Left ventricle myocardium superior (tissue), 1 donor: ENCODE measurements around the gene HMGCS2. TPM values are rescaled to one million over a fixed set of nuclear protein-coding genes. Genes with fewer than 3 reads are reported as not detected.

Source experiments
- ATAC-seq: fragments of 200-7000 bp; cut with Tn5 transposase; one replicate; pipeline ENCODE4 v1.9.1; 2020; ENCODE audit warnings: mild to moderate bottlenecking, moderate library complexity
- DNase-seq: peaks from one replicate; pipeline ENCODE4 v3.0.0-alpha.2; 2020
- intact Hi-C: fragments of 100-400 bp; cut with micrococcal nuclease; formaldehyde crosslinking; loops from one replicate; pipeline ENCODE4 v1.11.0; 2022
- total RNA-seq: library from RNA; stranded (reverse); fragmentation: NEBNext Ultra II Directional; extraction: Animal tissue kit (Norgen Biotek cat#: 25700); gene quantifications from one replicate; pipeline ENCODE4 v1.2.1, GENCODE V29; 2021
- donor health status: DM: no; HTN: yes; CAD: no; lungs with severe emphysema.

HMGCS2 gene
- total RNA-seq, 1 donor from 2014 or later, result 149 TPM

- ATAC-seq (no peak), DNase-seq (no peak)
- intact Hi-C loops, result no loop called here
These were observed 29.6 kb downstream of the HMGCS2 start for GRCh38 chr1:119739150-119739549.

DNA sequence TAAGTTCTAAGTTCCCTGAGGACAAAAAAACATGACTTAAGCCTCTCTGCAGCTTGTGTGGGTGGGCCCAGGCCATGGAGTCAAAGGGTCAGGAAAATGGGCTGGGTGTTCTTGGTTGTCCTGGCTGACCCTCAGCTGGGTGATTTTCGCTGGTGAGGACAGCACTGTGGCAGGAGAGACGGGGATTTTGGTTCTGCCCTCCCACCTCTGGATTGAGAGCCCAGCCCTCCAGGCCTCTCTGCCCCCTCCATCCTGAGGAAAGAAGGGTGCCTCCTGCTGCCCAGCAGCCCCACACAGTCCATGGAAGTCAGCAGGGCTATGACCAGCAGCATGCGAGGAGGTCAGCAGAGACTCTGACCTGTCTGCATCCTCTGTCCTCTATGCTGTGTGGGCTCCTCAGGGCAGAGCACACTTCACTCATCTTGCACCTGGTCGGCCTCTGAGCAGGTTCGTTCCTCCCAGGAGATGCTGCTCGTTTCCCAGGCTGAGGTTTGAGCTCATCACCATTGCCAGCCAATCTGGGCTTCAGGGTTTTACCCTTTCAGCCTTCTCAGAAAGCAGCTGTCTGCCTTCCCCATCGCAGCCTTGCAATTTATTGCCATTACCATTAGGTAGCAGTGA lies 30.5 kb downstream of the HMGCS2 start:
- intact Hi-C loops, result no loop called here
- ATAC-seq, result peak; percentile 23
- no peak for DNase-seq

DNA sequence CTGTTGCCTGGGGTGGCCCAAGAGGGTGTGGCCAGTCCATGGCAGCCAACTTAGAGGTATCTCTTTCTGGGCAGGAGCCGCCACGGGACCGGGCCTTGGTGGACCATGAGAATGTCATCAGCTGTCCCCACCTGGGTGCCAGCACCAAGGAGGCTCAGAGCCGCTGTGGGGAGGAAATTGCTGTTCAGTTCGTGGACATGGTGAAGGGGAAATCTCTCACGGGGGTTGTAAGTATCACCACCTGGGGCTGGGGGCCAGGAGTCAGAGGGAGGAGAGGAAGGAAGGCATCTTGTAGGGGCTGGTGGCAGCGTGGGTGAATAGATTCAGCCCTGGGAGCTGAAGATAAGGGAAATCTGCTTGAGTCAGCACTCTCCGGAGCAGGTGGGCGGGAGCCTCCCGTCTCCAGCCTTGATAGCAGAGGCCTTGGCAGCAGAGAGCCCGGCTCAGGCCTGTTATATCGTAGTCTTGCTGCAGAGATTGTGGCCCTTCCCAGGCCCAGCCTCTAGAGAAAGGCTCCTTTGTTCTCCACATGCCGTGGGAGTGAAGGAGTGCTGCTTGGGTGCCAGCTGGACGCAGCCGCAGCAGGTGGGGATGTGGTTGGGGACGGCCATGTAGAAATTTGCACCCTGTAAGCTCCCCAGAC lies 31.5 kb downstream of the HMGCS2 start:
- peak; percentile 59 for DNase-seq
- intact Hi-C loops, result no loop called here
- ATAC-seq, result peak; percentile 48

DNA sequence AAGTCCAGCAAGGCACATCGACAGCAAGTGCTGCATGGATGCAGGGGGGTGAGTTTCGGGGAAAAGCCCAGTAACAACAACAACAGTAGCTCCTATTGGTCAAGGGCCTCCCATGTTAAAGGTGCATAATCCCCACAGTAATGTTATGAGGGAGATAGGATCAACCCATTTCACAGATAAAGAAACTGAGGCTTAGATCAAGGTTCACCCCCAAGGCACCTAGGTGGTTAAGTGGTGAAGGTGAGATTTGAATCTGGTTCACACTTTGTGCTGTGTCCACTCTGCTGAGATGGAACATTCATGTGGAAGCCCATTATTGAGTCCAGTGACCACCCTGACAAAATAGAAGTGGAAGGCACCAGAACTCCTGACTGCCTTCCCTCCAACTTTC lies 32.1 kb downstream of the HMGCS2 start:
- DNase-seq (no peak), ATAC-seq (no peak)
- intact Hi-C loops, result no loop called here

- intact Hi-C loops, result no loop called here
- DNase-seq (peak; percentile 73), ATAC-seq (peak; percentile 66)
These were observed 33.5 kb downstream of the HMGCS2 start for GRCh38 chr1:119735217-119735616.

DNA sequence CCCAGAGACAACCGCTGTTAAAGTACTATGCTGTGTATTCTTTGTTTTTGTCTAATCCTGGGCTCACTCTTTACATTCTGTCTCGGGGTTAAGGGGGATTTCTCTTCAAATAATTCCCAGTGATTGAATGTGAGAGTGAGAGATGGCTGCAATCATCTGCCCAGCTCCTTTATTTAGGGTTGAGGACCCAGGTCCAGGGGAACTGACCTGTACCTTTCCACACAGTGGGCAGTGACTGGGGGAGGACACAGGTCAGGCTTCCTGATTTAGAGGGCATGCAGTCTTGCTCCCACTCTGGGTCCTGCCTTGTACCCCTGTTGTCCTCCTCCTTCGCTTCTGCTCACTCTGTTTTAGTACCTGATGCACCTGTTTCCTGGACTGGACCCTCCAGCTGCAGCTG lies 35.0 kb downstream of the HMGCS2 start:
- DNase-seq, result no peak
- intact Hi-C loops, result no loop called here
- no peak for ATAC-seq

DNA sequence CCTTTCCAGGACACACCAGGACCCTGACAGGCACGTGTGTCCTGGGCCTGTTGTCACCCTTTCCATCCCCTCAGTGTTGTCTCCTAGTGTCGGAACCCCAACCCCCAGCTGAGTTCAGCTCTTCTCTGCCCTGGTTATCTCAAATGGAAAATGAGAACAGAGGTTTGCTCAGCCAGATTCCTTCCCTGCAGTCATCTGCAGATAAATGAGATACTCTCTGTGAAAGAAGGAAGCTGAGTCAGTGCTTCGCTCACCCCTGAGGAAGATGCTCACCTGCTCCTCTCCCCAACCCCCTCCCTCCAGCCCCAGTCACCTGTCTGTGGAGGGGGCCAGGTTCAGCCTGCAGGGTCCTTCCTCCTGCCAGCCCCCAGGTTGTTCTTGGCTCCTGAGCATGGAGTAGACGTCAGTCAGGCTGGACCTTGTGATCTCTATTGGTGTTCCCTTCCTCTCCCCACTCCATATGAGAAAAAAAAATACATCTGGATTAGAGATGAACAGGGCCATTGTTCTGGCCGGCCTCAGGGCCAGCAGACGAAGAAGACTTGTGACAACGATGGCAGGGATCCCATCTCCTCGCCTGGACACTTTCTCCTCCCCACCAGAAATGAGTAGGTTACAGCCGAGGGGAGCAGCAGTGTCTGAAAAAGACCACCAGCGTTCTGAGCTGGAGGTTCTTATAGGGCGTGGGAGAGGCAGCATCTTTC lies 36.1 kb downstream of the HMGCS2 start:
- DNase-seq, result no peak
- no peak for ATAC-seq
- intact Hi-C loops, result no loop called here

DNA sequence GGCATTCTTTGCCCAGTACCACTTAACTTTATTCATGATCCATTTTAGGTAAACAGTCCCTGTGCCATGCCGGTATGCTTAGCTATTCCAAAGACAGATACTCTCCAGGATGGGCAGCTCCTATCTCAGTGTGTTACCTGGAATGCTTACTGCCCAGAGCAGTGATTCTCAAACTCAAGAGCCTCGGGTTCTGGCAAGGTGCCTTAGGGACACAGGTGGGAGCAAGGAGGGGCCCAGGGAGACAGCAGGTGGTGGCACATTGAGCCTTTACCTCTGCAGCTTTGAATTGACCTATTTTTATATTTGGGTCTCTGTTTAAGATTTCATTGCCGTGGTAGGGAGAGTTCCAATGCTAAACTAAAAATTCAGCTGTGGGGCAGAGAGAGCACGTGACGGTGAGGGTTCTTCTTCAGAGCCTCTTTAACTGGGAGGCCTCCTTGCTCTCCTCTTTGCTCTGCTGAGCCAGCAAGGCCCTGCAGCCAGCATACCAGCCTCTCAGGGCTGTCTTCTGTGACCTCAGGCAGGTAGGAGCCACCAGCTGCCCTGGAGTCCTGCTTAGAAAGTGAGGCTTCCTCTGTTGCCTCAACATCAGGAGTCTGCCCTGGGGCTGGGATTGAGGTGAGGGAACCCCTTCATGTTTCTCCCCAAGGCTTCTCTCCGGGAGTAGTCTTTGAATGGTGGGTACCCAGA lies 36.8 kb downstream of the HMGCS2 start:
- intact Hi-C loops, result no loop called here

DNA sequence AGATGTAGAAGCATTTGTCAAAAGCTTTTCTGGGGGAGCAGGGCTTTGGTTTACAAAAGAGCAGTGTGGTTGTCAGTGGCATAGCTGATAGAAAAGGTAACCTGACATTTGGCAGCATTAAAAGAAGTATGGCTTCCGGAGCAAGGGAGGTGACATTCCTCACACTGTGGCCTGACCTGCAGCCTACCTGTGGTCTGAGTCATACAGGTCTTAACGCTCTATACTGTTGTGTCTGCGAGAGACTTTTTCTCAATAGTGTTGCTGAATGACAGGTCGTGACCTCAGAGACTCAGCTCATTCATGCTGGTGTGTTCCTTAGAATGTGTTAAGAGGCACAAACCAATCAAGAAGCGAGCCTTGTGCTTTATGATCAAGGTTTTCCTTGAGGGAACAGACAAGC lies 37.6 kb downstream of the HMGCS2 start:
- DNase-seq (no peak), ATAC-seq (no peak)
- intact Hi-C loops, result no loop called here

More for the DNA sequence above, 36.8 kb downstream of the HMGCS2 start:
- no peak for DNase-seq
- ATAC-seq, result no peak

GRCh38 chr1:119729044-119729443 lies 39.7 kb downstream of the HMGCS2 start:
- DNase-seq (no peak), ATAC-seq (no peak)
- intact Hi-C loops, result no loop called here

GRCh38 chr1:119727991-119728390 lies 40.7 kb downstream of the HMGCS2 start:
- DNase-seq, result no peak
- intact Hi-C loops, result no loop called here
- no peak for ATAC-seq

DNA sequence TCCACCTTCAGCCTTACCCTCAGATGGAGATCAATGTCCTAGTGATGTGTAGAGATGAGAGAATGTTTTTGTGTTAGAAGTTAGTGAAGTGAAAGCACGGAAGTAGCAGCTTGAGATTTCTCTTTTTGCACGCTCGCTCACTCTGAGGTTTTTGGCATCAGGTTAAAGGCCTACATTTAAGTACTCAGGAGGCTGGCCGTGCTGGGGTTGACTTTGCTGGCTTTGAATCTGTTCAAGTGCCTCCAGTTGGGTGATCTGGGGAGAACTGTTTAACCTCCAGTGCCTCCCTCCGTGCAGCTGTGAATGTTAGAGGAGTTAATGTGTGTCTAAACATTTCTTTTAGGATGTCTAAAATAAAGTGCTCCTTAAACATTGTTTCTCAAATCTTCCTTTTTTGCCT lies 43.1 kb downstream of the HMGCS2 start:
- no peak for DNase-seq
- no peak for ATAC-seq
- intact Hi-C loops, result no loop called here

DNA sequence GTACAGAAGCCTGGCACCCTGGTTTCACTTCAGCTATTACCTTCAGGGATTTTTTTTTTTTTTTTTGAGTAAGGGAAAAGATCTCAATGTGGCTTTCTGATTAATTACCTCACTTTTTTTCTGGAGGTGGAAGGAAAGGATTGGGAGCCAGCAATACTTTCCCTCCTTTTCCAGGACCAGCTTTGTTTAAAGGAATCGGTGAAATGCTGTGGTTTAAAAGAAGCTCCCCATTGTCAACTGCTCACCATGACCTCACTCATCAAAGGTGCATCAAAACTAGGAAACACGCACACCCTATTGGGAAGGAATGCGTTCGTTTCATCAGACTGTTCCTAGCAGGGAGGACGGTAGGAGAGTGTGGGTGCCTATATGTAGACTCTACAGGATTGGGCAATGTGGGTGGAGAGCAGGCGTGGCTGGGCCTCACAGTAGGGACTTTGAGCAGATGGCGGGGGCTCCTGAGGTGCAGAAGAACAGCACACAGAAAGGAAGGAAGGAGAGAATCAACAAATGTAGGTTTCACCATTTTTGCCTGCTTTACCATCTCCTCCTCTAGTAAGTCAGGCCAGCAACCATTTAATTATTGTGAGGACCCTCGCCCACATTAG lies 44.0 kb downstream of the HMGCS2 start:
- ATAC-seq (no peak), DNase-seq (no peak)
- intact Hi-C loops, result no loop called here

- intact Hi-C loops, result no loop called here
- DNase-seq (no peak), ATAC-seq (no peak)
These were observed 46.8 kb downstream of the HMGCS2 start for GRCh38 chr1:119721896-119722295.

DNA sequence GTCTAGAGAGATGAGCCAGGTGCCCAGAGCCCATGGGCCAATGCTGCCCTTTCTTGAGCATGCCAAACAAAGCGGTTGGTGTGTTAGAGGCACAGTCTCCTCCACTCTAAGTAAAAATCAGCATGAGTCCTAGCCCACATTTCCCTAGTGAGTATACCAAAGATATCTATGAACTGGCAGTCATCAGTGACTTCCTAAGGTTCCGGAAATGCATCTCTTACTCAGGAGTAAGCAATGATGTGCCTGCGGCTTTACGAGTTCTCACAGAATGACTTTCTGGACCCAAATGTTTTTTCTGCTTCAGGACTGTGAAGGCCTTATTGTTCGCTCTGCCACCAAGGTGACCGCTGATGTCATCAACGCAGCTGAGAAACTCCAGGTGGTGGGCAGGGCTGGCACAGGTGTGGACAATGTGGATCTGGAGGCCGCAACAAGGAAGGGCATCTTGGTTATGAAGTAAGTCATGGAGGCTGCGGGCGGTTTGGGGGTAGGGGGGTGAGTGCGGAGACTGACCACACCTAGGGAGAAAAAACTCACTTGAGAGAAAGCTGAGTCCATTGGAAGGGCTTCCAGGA lies 47.8 kb downstream of the HMGCS2 start:
- intact Hi-C loops, result no loop called here
- ATAC-seq (no peak), DNase-seq (no peak)

GRCh38 chr1:119718972-119719371 lies 49.7 kb downstream of the HMGCS2 start:
- ATAC-seq (no peak), DNase-seq (no peak)
- intact Hi-C loops, result no loop called here

DNA sequence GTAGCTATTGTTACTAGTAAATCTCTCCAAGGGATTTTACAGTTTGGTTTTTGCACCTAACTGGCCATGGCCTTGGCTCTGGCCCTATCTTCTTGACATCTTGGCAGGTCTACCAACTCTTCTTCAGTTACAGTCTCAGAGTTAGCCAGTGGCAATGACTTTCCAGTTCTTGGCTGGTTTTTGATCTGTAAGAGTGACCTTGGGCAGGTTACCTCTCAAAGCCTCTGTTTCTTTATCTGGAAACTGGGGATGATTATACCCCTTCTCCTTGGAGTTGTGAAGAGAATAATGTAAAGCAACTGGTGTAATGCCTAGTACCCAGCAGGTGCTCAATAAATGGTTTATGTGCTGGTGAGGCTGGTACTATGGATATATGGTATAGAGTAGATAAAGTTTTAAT lies 50.3 kb downstream of the HMGCS2 start:
- ATAC-seq, result no peak
- intact Hi-C loops, result no loop called here
- DNase-seq, result no peak

DNA sequence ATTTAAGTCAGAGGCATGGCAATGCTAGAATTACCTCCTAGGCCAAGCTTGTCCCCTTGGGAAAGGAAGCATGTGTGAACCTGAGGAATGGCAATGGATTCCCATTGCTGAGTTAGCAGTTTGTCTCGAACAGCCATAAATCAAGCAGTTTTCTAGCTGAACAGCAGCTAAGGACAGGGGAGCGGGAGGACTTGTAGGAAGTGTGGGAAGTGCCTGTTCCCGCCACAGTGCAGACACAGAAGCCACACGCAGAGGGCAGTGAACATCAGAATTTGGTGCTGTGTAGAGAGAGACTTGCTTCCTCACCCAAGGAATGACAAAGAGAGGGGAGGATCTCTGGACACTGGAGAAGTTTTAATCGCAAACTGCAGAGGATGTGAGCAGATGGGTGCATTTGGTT lies 53.2 kb downstream of the HMGCS2 start:
- ATAC-seq, result no peak
- no peak for DNase-seq
- intact Hi-C loops, result no loop called here

DNA sequence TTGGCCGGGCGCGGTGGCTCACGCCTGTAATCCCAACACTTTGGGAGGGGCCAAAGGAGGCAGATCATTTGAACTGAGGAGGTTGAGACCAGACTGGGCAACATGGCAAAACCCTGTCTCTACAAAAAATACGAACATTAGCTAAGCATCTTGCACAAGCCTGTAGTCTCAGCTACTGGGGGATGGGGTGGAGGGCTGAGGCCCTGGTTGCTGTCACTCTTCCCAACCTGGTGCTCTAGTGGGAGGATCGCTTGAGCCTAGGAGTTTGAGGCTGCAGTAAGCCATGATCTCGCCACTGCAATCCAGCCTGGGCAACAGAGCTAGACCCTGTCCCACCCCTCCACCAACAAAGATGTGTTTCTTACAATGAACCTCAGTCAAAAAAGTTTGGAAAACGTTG lies 54.1 kb downstream of the HMGCS2 start:
- ATAC-seq (no peak), DNase-seq (no peak)
- intact Hi-C loops, result no loop called here
